Vagina (tissue), 2 donors: ENCODE measurements around the gene RAD51AP2.

Experiments used
- CTCF ChIP-seq, 3 experiments: fragments of 450-650 bp in 2 of 3; fragments of 200-600 bp in 1 of 3; sonication (generic) in 1 of 3; IDR thresholded peaks; one replicate each; pipeline ENCODE4 v1.5.1; 2017 to 2019; ENCODE audit warnings: antibody characterized with exemption in 3 of 3, mild to moderate bottlenecking in 2 of 3, moderate library complexity in 2 of 3
- POLR2A ChIP-seq, 2 donors: fragments of 450-650 bp; IDR thresholded peaks; one replicate each; pipeline ENCODE4 v1.6.1; 2017; ENCODE audit warnings: antibody characterized with exemption in 2 of 2, mild to moderate bottlenecking in 2 of 2, moderate library complexity in 2 of 2

GRCh38 chr2:17529771-17530170 is 11.5 kb upstream of the RAD51AP2 start:
- TF ChIP-seq POLR2A (IDR thresholded peaks at IDR 0.05) (no peak), CTCF (IDR thresholded peaks at IDR 0.05) (no peak)
